CD4-positive, alpha-beta T cell (primary cell): ENCODE measurements around the gene EOGT. TPM values are rescaled to one million over a fixed set of nuclear protein-coding genes. Genes with fewer than 3 reads are reported as not detected.

ENCODE experiments used
- ATAC-seq: fragments of 200-7000 bp; cut with Tn5 transposase; one replicate; pipeline ENCODE4 v1.10.0; 2022; ENCODE audit warnings: mild to moderate bottlenecking; ENCODE audit not compliant: poor library complexity
- CTCF ChIA-PET: fragments of 350-600 bp; sonication (Branson Sonifier 250); formaldehyde crosslinking; loops from one replicate; lab custom pipeline; 2021; ENCODE audit warnings: antibody characterized with exemption, inconsistent platforms; lab: Charles Lee
- POLR2A ChIA-PET: fragments of 350-600 bp; sonication (Branson Sonifier 250); formaldehyde crosslinking; loops from one replicate; lab custom pipeline; 2021; ENCODE audit warnings: antibody characterized with exemption, inconsistent platforms; lab: Charles Lee
- DNase-seq, 14 experiments: peaks; one replicate each; pipeline ENCODE4 v3.0.0-alpha.2; 2013 to 2020; ENCODE audit warnings: mixed read lengths in 2 of 14
- H3K27ac ChIP-seq, 2 donors: one replicate each; pipeline versions ENCODE4 v1.5.1 to v1.7.0; 2013; ENCODE audit warnings: low read length in 2 of 2, low read depth in 1 of 2, mild to moderate bottlenecking in 1 of 2
- H3K27me3 ChIP-seq, 2 experiments: 1 replicate in 1 of 2; 2 replicates in 1 of 2; pipeline versions ENCODE4 v1.6.1 to v1.7.0; 2013; ENCODE audit warnings: low read length in 2 of 2, control low read depth in 1 of 2, mild to moderate bottlenecking in 1 of 2, moderate library complexity in 1 of 2; ENCODE audit not compliant: insufficient read depth in 2 of 2, control insufficient read depth in 1 of 2
- H3K36me3 ChIP-seq: one replicate; pipeline ENCODE4 v1.6.1; 2013; ENCODE audit warnings: low read length, control low read depth; ENCODE audit not compliant: insufficient read depth
- H3K4me1 ChIP-seq: one replicate; pipeline ENCODE4 v1.6.1; 2013; ENCODE audit warnings: low read length, control low read depth; ENCODE audit not compliant: insufficient read depth
- H3K4me3 ChIP-seq: one replicate; pipeline ENCODE4 v1.5.1; 2013; ENCODE audit warnings: mild to moderate bottlenecking, low read length, moderate library complexity
- H3K9me3 ChIP-seq, 2 experiments: 1 replicate in 1 of 2; 2 replicates in 1 of 2; pipeline versions ENCODE4 v1.6.1 to v1.7.0; 2013; ENCODE audit warnings: low read length in 2 of 2, mild to moderate bottlenecking in 2 of 2, control low read depth in 1 of 2, moderate library complexity in 1 of 2; ENCODE audit not compliant: control insufficient read depth in 1 of 2, insufficient read depth in 1 of 2
- H3K27ac Mint-ChIP-seq: one replicate; pipeline ENCODE4 v1.8.0; 2020; ENCODE audit warnings: mixed read lengths
- H3K27me3 Mint-ChIP-seq: one replicate; pipeline ENCODE4 v1.8.0; 2021; ENCODE audit warnings: mixed read lengths
- H3K36me3 Mint-ChIP-seq: one replicate; pipeline ENCODE4 v1.8.0; 2021; ENCODE audit warnings: low read depth, mixed read lengths
- H3K4me1 Mint-ChIP-seq: one replicate; pipeline ENCODE4 v1.8.0; 2021; ENCODE audit warnings: low read depth, mixed read lengths
- H3K4me3 Mint-ChIP-seq: one replicate; pipeline ENCODE4 v1.8.0; 2020; ENCODE audit warnings: mild to moderate bottlenecking, mixed read lengths
- H3K9me3 Mint-ChIP-seq: one replicate; pipeline ENCODE4 v1.8.0; 2020; ENCODE audit warnings: mixed read lengths
- CTCF ChIP-seq: fragments of 200-600 bp; IDR thresholded peaks from one replicate; pipeline ENCODE4 v1.8.0; 2022; ENCODE audit warnings: antibody characterized with exemption, mild to moderate bottlenecking
- intact Hi-C, 2 experiments: fragments of 100-400 bp; cut with DNase I in 1 of 2; cut with micrococcal nuclease in 1 of 2; formaldehyde crosslinking; loops; one replicate each; pipeline versions ENCODE4 v1.15.1 to v1.9.0; 2023 to 2025; cut with DNase I, micrococcal nuclease
- microRNA-seq: library from miRNA; unstranded; fragments of <30 nt; microRNA quantifications from one replicate; pipeline ENCODE4 v1.2.0, GENCODE V29; 2021; ENCODE audit warnings: borderline microRNAs expressed, borderline replicate concordance
- total RNA-seq, 174 experiments: library from RNA in 2 of 174; stranded (reverse) in 2 of 174; gene quantifications; one replicate each; pipeline ENCODE4 v1.2.3 and lab custom pipeline; 2021 to 2026

Gene EOGT
- total RNA-seq, 2 experiments from 2014 or later = 13.0 to 13.4 TPM

- Histone ChIP-seq H3K4me3 (no peak overlapping the region), H3K27me3 (peaks cover 28 to 65% of the 10 kb centered on the region in 2 experiments), H3K4me1 (peaks cover 11% of the 10 kb centered on the region), H3K27ac (no peak overlapping the region), H3K9me3 (peaks cover 0 to 13% of the 10 kb centered on the region in 2 experiments), H3K36me3 (no peaks in the 10 kb centered on the region)
- CTCF ChIA-PET = no interaction called here
- ATAC-seq (no peak), DNase-seq (no peak)
- Mint-ChIP-seq H3K9me3 (no peaks in the 10 kb centered on the region), H3K4me1 (peaks cover 5% of the 10 kb centered on the region), H3K27ac (no peak overlapping the region), H3K36me3 (no peaks in the 10 kb centered on the region), H3K4me3 (no peak overlapping the region), H3K27me3 (peaks cover 72% of the 10 kb centered on the region)
- intact Hi-C loops = no loop called here
- POLR2A ChIA-PET = no interaction called here
- TF ChIP-seq CTCF = no peak
Measured at GRCh38 chr3:68935778-68936177, 77.7 kb downstream of the EOGT start.

GRCh38 chr3:68931406-68932149, 81.9 kb downstream of the EOGT start:
- H3K36me3 Mint-ChIP-seq = no peaks in the 10 kb centered on the region
- DNase-seq (no peak), ATAC-seq (no peak)
- no peak for TF ChIP-seq CTCF
- peaks cover 5% of the 10 kb centered on the region for H3K4me1 Mint-ChIP-seq
- ChIA-PET POLR2A (no interaction called here), CTCF (no interaction called here)
- H3K9me3 Mint-ChIP-seq = no peaks in the 10 kb centered on the region
- intact Hi-C loops = no loop called here
- H3K27ac Mint-ChIP-seq = no peak overlapping the region
- H3K27ac ChIP-seq = no peak overlapping the region
- H3K27me3 ChIP-seq = peaks cover 31 to 83% of the 10 kb centered on the region in 2 experiments
- no peak overlapping the region for H3K4me3 Mint-ChIP-seq
- peaks cover 11% of the 10 kb centered on the region for H3K4me1 ChIP-seq
- H3K9me3 ChIP-seq = peaks cover 0 to 13% of the 10 kb centered on the region in 2 experiments
- H3K4me3 ChIP-seq = no peak overlapping the region
- peaks cover 83% of the 10 kb centered on the region for H3K27me3 Mint-ChIP-seq
- no peaks in the 10 kb centered on the region for H3K36me3 ChIP-seq

Small RNA genes within 50 kb of the gene (microRNA-seq; reads per million reads assigned to microRNA genes)
- 6.7 reads per million, percentile 31 among the genes with 10 or more reads in this experiment for gene MIR3136

Other genes starting within 250 kb of the EOGT start
- gene TAFA4, start 81.1 kb downstream of the EOGT start, total RNA-seq = not detected
- gene TMF1, start 38.6 kb upstream of the EOGT start, total RNA-seq = 100 to 1,000 TPM in 1 of 2 experiments, 10 to 100 TPM in 1; 89.0 to 101 TPM
- gene UBA3, start 66.7 kb upstream of the EOGT start, total RNA-seq = 10 to 100 TPM; 33.4 to 43.9 TPM
- gene ARL6IP5, start 71.3 kb upstream of the EOGT start, total RNA-seq = 10 to 100 TPM; 58.0 to 65.2 TPM
- gene LMOD3, start 108.9 kb upstream of the EOGT start, total RNA-seq = not detected